A549 (cell line): Measurements from ENCODE around the gene RAB12. TPM values are rescaled to one million over a fixed set of nuclear protein-coding genes. Genes with fewer than 3 reads are reported as not detected.
A peak's percentile ranks its signal among the peaks of the same experiment; 100 is the strongest.

Source experiments
- ATAC-seq, 2 experiments: fragments of 200-7000 bp in 1 of 2; fragments of >200 bp in 1 of 2; cut with Nextera tagmentation in 1 of 2; cut with Tn5 transposase in 1 of 2; 3 replicates each; pipeline versions ENCODE4 v1.8.0 to v1.9.1; 2018 to 2020; ENCODE audit warnings: mild to moderate bottlenecking in 1 of 2, moderate library complexity in 1 of 2
- CTCF ChIA-PET: fragments of 300-600 bp; sonication (Branson Sonifier 250); formaldehyde crosslinking; extraction: SDS; loops from one replicate; lab custom pipeline; 2021; ENCODE audit warnings: antibody characterized with exemption, inconsistent platforms; lab: Yijun Ruan, JAX
- POLR2A ChIA-PET: fragments of 350-600 bp; formaldehyde crosslinking; extraction: SDS; loops from one replicate; lab custom pipeline; 2021; ENCODE audit warnings: antibody characterized with exemption, inconsistent platforms; lab: Yijun Ruan, JAX
- DNase-seq, 2 experiments: peaks; one replicate each; pipeline versions ENCODE4 v3.0.0 to v3.0.0-alpha.2; 2011 to 2016; ENCODE audit warnings: low read depth in 1 of 2, low spot score in 1 of 2
- FAIRE-seq: peaks from 2 replicates; lab custom pipeline; 2011; peaks lifted over from hg19 to GRCh38; lab: Jason Lieb, UNC
- H3K27ac ChIP-seq, 2 experiments: fragments of >200 bp; sonication (Bioruptor Twin); formaldehyde crosslinking; 3 replicates each; pipeline ENCODE4 v1.5.1; 2016 to 2017
- H3K4me1 ChIP-seq: fragments of >200 bp; sonication (Bioruptor Twin); formaldehyde crosslinking; 3 replicates; pipeline ENCODE4 v1.6.1; 2016
- H3K4me2 ChIP-seq: fragments of >200 bp; sonication (Bioruptor Twin); formaldehyde crosslinking; 3 replicates; pipeline ENCODE4 v1.6.1; 2016
- H3K4me3 ChIP-seq: fragments of >200 bp; sonication (Bioruptor Twin); formaldehyde crosslinking; 3 replicates; pipeline ENCODE4 v1.5.1; 2016
- H3K9me3 ChIP-seq: fragments of >200 bp; sonication (Bioruptor Twin); formaldehyde crosslinking; 3 replicates; pipeline ENCODE4 v1.6.1; 2016
- CBX2 ChIP-seq: fragments of 200-600 bp; sonication (generic); IDR thresholded peaks from 2 replicates; pipeline ENCODE4 v1.6.1; 2016; ENCODE audit warnings: low read depth, mild to moderate bottlenecking, borderline replicate concordance
- CBX8 ChIP-seq: fragments of 200-600 bp; sonication (generic); IDR thresholded peaks from 2 replicates; pipeline ENCODE4 v1.6.1; 2016
- CEBPB ChIP-seq, 2 experiments: fragments of >200 bp in 1 of 2; sonication (Bioruptor Twin) in 1 of 2; formaldehyde crosslinking in 1 of 2; IDR thresholded peaks; 2 replicates each; pipeline ENCODE4 v1.6.1; 2012 to 2016
- CHD2 ChIP-seq: fragments of 150-350 bp; IDR thresholded peaks from 2 replicates; pipeline ENCODE4 v1.6.1; 2014; ENCODE audit warnings: low read length; ENCODE audit not compliant: partially characterized antibody
- EHMT2 ChIP-seq: fragments of 200-600 bp; sonication (generic); IDR thresholded peaks from 2 replicates; pipeline ENCODE4 v1.6.1; 2016; ENCODE audit warnings: antibody characterized with exemption, low read depth, mild to moderate bottlenecking, moderate library complexity
- ESRRA ChIP-seq: fragments of 150-350 bp; IDR thresholded peaks from 2 replicates; pipeline ENCODE4 v1.6.1; 2014; ENCODE audit warnings: mild to moderate bottlenecking, low read length, borderline replicate concordance
- FOSL2 ChIP-seq, 2 experiments: fragments of 450-650 bp in 1 of 2; fragments of >200 bp in 1 of 2; sonication (Bioruptor Twin) in 1 of 2; formaldehyde crosslinking; IDR thresholded peaks; 2 replicates each; pipeline versions ENCODE4 v1.5.0 to v1.6.1; 2016 to 2020; ENCODE audit warnings: mild to moderate bottlenecking in 1 of 2, moderate library complexity in 1 of 2
- FOXS1 ChIP-seq: fragments of 250-450 bp; sonication (Bioruptor Pico); IDR thresholded peaks from 2 replicates; pipeline ENCODE4 v1.5.0; 2020; ENCODE audit warnings: mild to moderate bottlenecking, moderate library complexity
- JUN ChIP-seq, 2 experiments: fragments of >200 bp; sonication (Bioruptor Twin); formaldehyde crosslinking; IDR thresholded peaks; 2 replicates in 1 of 2; 3 replicates in 1 of 2; pipeline ENCODE4 v1.6.1; 2016 to 2017
- MAFK ChIP-seq: fragments of 450-650 bp; IDR thresholded peaks from 2 replicates; pipeline ENCODE4 v1.6.1; 2014; ENCODE audit not compliant: partially characterized antibody
- MAZ ChIP-seq: fragments of 150-350 bp; IDR thresholded peaks from 2 replicates; pipeline ENCODE4 v1.6.1; 2014; ENCODE audit warnings: antibody characterized with exemption, low read depth, low read length, borderline replicate concordance
- MYC ChIP-seq: IDR thresholded peaks from 2 replicates; pipeline ENCODE4 v1.6.1; 2012; ENCODE audit warnings: mild to moderate bottlenecking, inconsistent platforms, low read length, improper control_type of control experiment, borderline replicate concordance
- POLR2A ChIP-seq: IDR thresholded peaks from 2 replicates; pipeline ENCODE4 v1.6.1; 2012; ENCODE audit warnings: mild to moderate bottlenecking, low read length
- RFX5 ChIP-seq: fragments of 450-650 bp; IDR thresholded peaks from 2 replicates; pipeline ENCODE4 v1.7.1; 2014; ENCODE audit warnings: antibody characterized with exemption, mild to moderate bottlenecking, moderate library complexity
- SMC3 ChIP-seq: fragments of >200 bp; sonication (Bioruptor Twin); formaldehyde crosslinking; IDR thresholded peaks from 3 replicates; pipeline ENCODE4 v1.6.1; 2018; ENCODE audit warnings: inconsistent platforms
- TFCP2L1 ChIP-seq: fragments of 250-450 bp; sonication (Bioruptor Pico); IDR thresholded peaks from 2 replicates; pipeline ENCODE4 v1.5.0; 2021; ENCODE audit warnings: mild to moderate bottlenecking
- TP53 ChIP-seq: fragments of 250-450 bp; sonication (Bioruptor Pico); IDR thresholded peaks from 2 replicates; pipeline ENCODE4 v1.5.0; 2021; ENCODE audit warnings: mild to moderate bottlenecking, moderate library complexity
- WGBS: methylation state at CpG from one replicate; pipeline ENCODE4 v1.1.6; 2017; ENCODE audit errors: missing lambda C conversion rate; 5-methylcytosine and 5-hydroxymethylcytosine counted together
- polyA plus RNA-seq, 4 experiments: library from polyadenylated mRNA; depleted of rRNA in 3 of 4; stranded (reverse); fragments of >200 nt; fragmentation: RNase III in 1 of 4; extraction: RNeasy Plus Mini Kit Qiagen cat#74134 plus additional on column Dnase treatment in 1 of 4; gene quantifications; 2 replicates in 3 of 4; 3 replicates in 1 of 4; pipeline ENCODE4 v1.2.3, GENCODE V29; 2011 to 2017
- TF ChIP-seq, protein P1 (sequence below): fragments of 450-650 bp; IDR thresholded peaks from 2 replicates; pipeline ENCODE4 v1.6.1; 2014; ENCODE audit warnings: antibody characterized with exemption
- TF ChIP-seq, protein P2 (sequence below): fragments of >200 bp; sonication (Bioruptor Twin); formaldehyde crosslinking; IDR thresholded peaks from 2 replicates; pipeline ENCODE4 v1.6.1; 2016
- TF ChIP-seq, protein P3 (sequence below): fragments of 250-450 bp; sonication (Bioruptor Pico); IDR thresholded peaks from 2 replicates; pipeline ENCODE4 v1.5.0; 2020; ENCODE audit warnings: low read depth, mild to moderate bottlenecking, moderate library complexity
- TF ChIP-seq, protein P4 (sequence below): IDR thresholded peaks from 2 replicates; pipeline ENCODE4 v1.6.1; 2012
- TF ChIP-seq, protein P5 (sequence below): fragments of 250-450 bp; sonication (Bioruptor Pico); IDR thresholded peaks from 2 replicates; pipeline ENCODE4 v1.5.0; 2021; ENCODE audit warnings: mild to moderate bottlenecking, moderate library complexity, borderline replicate concordance

RAB12 gene
- polyA plus RNA-seq, 2 of the 4 experiments (the other 2 are of a cell fraction): 23.4 to 31.3 TPM

DNA sequence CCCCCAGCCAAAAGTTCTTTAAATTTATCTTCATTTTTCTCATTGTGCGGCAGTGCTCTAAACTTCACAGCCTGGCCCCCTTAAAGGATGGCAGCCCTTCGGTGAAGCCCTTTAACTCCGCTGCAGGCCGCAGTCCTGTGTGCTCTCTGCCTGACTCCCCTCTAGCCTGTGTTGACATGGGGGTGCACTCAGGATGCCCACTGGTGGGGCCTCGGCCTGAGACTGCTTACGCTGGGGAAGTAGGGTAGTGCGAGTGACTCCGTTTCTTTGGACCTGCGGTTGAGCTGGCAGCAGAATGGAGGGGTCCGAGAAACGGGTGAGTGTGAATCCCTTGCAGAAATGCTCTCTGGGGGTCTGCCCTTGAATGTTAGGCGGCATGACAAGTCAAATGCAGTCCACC lies 5.6 kb downstream of the RAB12 start:
- Histone ChIP-seq H3K4me2 (peak overlapping the region; percentile 58), H3K27ac (peak overlapping the region; percentile 58 to 82), H3K4me3 (no peak overlapping the region), H3K4me1 (peaks cover 32% of the 10 kb centered on the region), H3K9me3 (no peaks in the 10 kb centered on the region)
- WGBS: 93% methylated on average over 10 of the region's 12 CpGs
- CTCF ChIA-PET: interaction anchor here (0.8 to 1.8 kb wide), 2 partner anchors 11 to 15 kb away, joined by 3 to 4 read pairs; no protein-coding TSS in a partner anchor
- FAIRE-seq (no peak), DNase-seq (no peak), ATAC-seq (peak; percentile 31 to 45; a peak in 1 of 6 replicates)
- POLR2A ChIA-PET: no interaction called here
- TF ChIP-seq CHD2 (no peak), MYC (no peak), EHMT2 (no peak), POLR2A (no peak), CEBPB (IDR thresholded peaks at IDR 0.05) (no peak), FOXS1 (no peak), TP53 (CRISPR knock-in tag) (no peak), MAZ (no peak), SMC3 (no peak), TFCP2L1 (CRISPR knock-in tag) (no peak), RFX5 (no peak), ESRRA (no peak), CBX2 (no peak)
- TF ChIP-seq, protein P1, sequence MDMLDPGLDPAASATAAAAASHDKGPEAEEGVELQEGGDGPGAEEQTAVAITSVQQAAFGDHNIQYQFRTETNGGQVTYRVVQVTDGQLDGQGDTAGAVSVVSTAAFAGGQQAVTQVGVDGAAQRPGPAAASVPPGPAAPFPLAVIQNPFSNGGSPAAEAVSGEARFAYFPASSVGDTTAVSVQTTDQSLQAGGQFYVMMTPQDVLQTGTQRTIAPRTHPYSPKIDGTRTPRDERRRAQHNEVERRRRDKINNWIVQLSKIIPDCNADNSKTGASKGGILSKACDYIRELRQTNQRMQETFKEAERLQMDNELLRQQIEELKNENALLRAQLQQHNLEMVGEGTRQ: no peak
- TF ChIP-seq, protein P2, sequence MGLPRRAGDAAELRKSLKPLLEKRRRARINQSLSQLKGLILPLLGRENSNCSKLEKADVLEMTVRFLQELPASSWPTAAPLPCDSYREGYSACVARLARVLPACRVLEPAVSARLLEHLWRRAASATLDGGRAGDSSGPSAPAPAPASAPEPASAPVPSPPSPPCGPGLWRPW: no peak
- TF ChIP-seq, protein P3, sequence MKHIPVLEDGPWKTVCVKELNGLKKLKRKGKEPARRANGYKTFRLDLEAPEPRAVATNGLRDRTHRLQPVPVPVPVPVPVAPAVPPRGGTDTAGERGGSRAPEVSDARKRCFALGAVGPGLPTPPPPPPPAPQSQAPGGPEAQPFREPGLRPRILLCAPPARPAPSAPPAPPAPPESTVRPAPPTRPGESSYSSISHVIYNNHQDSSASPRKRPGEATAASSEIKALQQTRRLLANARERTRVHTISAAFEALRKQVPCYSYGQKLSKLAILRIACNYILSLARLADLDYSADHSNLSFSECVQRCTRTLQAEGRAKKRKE (CRISPR knock-in tag): no peak
- TF ChIP-seq, protein P4, sequence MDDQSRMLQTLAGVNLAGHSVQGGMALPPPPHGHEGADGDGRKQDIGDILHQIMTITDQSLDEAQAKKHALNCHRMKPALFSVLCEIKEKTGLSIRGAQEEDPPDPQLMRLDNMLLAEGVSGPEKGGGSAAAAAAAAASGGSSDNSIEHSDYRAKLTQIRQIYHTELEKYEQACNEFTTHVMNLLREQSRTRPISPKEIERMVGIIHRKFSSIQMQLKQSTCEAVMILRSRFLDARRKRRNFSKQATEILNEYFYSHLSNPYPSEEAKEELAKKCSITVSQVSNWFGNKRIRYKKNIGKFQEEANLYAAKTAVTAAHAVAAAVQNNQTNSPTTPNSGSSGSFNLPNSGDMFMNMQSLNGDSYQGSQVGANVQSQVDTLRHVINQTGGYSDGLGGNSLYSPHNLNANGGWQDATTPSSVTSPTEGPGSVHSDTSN: no peak
- TF ChIP-seq, protein P5, sequence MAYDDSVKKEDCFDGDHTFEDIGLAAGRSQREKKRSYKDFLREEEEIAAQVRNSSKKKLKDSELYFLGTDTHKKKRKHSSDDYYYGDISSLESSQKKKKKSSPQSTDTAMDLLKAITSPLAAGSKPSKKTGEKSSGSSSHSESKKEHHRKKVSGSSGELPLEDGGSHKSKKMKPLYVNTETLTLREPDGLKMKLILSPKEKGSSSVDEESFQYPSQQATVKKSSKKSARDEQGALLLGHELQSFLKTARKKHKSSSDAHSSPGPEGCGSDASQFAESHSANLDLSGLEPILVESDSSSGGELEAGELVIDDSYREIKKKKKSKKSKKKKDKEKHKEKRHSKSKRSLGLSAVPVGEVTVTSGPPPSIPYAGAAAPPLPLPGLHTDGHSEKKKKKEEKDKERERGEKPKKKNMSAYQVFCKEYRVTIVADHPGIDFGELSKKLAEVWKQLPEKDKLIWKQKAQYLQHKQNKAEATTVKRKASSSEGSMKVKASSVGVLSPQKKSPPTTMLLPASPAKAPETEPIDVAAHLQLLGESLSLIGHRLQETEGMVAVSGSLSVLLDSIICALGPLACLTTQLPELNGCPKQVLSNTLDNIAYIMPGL (CRISPR knock-in tag): no peak

DNA sequence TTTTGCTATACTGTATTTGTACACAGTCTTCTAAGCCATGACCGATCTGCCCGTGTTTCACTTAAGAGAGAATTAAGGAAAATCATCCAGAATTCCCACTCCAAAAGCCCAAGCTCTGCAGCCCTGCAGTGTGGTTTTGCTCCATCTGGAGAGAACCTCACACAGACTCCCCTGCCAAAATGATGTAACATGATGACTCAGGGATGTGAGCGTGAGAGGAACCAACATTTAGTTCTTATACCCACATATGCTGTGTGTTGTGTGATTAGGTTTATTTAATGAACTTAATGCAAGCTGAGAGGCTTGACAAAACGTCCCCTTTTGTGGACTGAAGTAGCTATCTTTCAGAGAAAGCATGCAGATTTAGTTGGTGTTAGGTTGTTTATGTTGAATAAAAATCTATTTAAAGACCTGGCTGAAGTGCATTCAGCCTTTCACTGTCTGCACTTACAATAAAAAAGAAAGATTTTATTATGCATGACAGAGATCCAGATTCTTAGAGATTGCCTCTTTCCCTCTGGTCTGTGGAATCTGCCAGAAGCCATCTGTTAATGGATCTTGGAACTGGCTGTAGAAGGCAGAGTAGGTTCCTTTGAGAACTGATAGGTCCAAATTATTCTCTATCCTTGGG lies 6.3 kb downstream of the RAB12 start:
- FAIRE-seq (no peak), DNase-seq (peak; percentile 43 to 55), ATAC-seq (peak; percentile 83 to 89)
- Histone ChIP-seq H3K4me3 (no peak overlapping the region), H3K4me1 (peaks cover 31% of the 10 kb centered on the region), H3K27ac (peak overlapping the region; percentile 58 to 82), H3K4me2 (peak overlapping the region; percentile 58), H3K9me3 (no peaks in the 10 kb centered on the region)
- ChIA-PET CTCF (interaction anchor here (0.6 to 1.8 kb wide), 3 partner anchors 10 to 719 kb away, joined by 3 to 4 read pairs (median 3); no protein-coding TSS in a partner anchor), POLR2A (no interaction called here)
- WGBS: 20% methylated on average over 4 of the region's 4 CpGs
- TF ChIP-seq JUN (IDR thresholded peaks at IDR 0.05) (no peak), CBX8 (no peak), SMC3 (no peak), FOSL2 (IDR thresholded peaks at IDR 0.05) (no peak), FOSL2 (CRISPR knock-in tag; IDR thresholded peaks at IDR 0.05) (peak; percentile 55; the same call in 1 of the 2 replicates), MAFK (peak; percentile 74), FOXS1 (no peak), CEBPB (IDR thresholded peaks at IDR 0.05) (peak in 1 of 2 experiments; percentile 26; a peak in 1 of 4 replicates)
